Chondrocyte (in vitro differentiated cells): ENCODE results near the gene AP1S1. TPM values are rescaled to one million over a fixed set of nuclear protein-coding genes. Genes with fewer than 3 reads are reported as not detected.

Experiments
- DNase-seq: peaks from one replicate; pipeline ENCODE4 v3.0.0; 2021; ENCODE audit warnings: mixed read lengths, low spot score
- H3K27ac Mint-ChIP-seq: one replicate; pipeline ENCODE4 v1.8.0; 2021; ENCODE audit warnings: mild to moderate bottlenecking, moderate library complexity, mixed read lengths; ENCODE audit not compliant: unreplicated experiment
- H3K27me3 Mint-ChIP-seq: 2 replicates; pipeline ENCODE4 v1.8.0; 2021; ENCODE audit warnings: low read depth, mixed read lengths
- H3K36me3 Mint-ChIP-seq: 2 replicates; pipeline ENCODE4 v1.8.0; 2021; ENCODE audit warnings: low read depth, mixed read lengths
- H3K4me1 Mint-ChIP-seq: 2 replicates; pipeline ENCODE4 v1.8.0; 2021; ENCODE audit warnings: low read depth, mild to moderate bottlenecking, mixed read lengths
- H3K4me3 Mint-ChIP-seq: one replicate; pipeline ENCODE4 v1.8.0; 2021; ENCODE audit warnings: mild to moderate bottlenecking, moderate library complexity, mixed read lengths; ENCODE audit not compliant: unreplicated experiment
- H3K9me3 Mint-ChIP-seq: 2 replicates; pipeline ENCODE4 v1.8.0; 2021; ENCODE audit warnings: low read depth, mixed read lengths
- total RNA-seq: library from RNA; stranded (reverse); gene quantifications from 3 replicates; pipeline ENCODE4 v1.2.1, GENCODE V29; 2021
- TF ChIP-seq, protein P1 (sequence below): fragments of 200-600 bp; sonication (generic); IDR thresholded peaks from 2 replicates; pipeline ENCODE4 v1.5.0; 2021; ENCODE audit warnings: antibody characterized with exemption, mild to moderate bottlenecking, moderate library complexity

AP1S1 gene
- total RNA-seq, 1 donor from 2014 or later = 60.4 TPM

DNA sequence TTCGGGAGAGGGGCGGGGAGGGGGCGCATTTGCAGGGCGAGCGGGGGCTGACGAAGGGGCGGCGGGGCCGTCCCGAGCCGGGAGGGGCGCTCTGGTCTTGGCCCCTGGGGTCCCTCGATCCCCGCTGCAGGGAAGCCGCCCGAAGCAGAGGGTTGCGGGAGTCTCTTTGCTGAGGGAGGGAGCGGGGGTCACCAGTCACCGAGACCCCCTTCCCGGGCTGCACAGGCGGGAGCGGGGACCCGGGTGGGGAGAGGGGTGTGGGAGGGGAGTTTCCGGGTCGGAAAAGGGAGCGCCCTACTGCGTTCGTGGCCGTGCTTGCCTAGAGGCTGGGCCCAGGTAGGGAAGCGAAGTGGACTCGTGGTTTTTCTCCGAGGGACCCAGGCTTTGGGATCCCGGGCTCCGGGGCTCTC is 422 bp downstream of the AP1S1 start:
- H3K27me3 Mint-ChIP-seq = no peaks in the 10 kb centered on the region

DNA sequence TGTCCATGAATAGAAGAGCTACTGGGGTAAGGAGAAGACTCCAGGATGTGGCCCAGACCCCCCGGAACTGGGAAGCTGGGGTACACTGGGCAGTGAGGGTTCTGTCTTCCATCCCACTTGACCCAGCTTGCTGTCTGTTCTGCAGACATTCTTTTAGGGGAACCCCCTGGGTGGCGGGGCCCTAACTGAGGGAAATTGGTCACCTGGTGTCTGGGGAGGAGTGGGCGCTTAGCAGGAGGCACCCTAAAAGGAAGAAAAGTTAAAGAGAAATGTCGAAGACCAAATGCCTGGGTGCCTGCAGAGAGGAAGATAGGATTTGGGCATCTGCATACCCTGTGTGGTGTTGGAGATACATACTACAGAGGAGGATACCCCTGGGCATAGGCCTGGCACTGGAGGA is 1.0 kb downstream of the AP1S1 start:
- Mint-ChIP-seq H3K4me1 (peaks cover 13% of the 10 kb centered on the region), H3K27me3 (no peaks in the 10 kb centered on the region), H3K36me3 (peaks cover 18% of the 10 kb centered on the region), H3K9me3 (no peaks in the 10 kb centered on the region), H3K27ac (no peak overlapping the region), H3K4me3 (peak overlapping the region; percentile 80)
- TF ChIP-seq, protein P1, sequence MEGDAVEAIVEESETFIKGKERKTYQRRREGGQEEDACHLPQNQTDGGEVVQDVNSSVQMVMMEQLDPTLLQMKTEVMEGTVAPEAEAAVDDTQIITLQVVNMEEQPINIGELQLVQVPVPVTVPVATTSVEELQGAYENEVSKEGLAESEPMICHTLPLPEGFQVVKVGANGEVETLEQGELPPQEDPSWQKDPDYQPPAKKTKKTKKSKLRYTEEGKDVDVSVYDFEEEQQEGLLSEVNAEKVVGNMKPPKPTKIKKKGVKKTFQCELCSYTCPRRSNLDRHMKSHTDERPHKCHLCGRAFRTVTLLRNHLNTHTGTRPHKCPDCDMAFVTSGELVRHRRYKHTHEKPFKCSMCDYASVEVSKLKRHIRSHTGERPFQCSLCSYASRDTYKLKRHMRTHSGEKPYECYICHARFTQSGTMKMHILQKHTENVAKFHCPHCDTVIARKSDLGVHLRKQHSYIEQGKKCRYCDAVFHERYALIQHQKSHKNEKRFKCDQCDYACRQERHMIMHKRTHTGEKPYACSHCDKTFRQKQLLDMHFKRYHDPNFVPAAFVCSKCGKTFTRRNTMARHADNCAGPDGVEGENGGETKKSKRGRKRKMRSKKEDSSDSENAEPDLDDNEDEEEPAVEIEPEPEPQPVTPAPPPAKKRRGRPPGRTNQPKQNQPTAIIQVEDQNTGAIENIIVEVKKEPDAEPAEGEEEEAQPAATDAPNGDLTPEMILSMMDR = no peak
- no peak for DNase-seq

More for the DNA sequence above, 422 bp downstream of the AP1S1 start:
- Mint-ChIP-seq H3K27ac (no peak overlapping the region), H3K9me3 (no peaks in the 10 kb centered on the region), H3K4me3 (peak overlapping the region; percentile 80), H3K4me1 (peaks cover 13% of the 10 kb centered on the region), H3K36me3 (peaks cover 14% of the 10 kb centered on the region)
- TF ChIP-seq, protein P1 = no peak
- no peak for DNase-seq

DNA sequence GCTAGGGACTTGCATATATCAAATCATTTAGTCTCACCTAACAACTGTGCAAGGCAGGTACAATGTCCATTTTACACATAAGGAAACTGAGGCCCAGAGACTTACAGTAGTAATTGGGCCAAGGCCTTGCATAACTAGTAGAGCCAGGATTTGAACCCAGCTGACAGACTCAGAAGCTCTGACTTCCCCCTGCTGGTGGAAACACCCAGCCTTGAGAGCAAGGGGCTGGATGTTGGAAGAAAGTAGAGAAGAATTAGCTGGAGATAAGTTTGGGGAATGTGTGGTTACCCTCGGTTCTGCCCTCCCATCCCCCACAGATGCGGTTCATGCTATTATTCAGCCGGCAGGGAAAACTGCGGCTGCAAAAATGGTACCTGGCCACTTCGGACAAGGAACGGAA is 2.0 kb downstream of the AP1S1 start:
- H3K4me3 Mint-ChIP-seq = no peak overlapping the region
- no peaks in the 10 kb centered on the region for H3K27me3 Mint-ChIP-seq
- peaks cover 18% of the 10 kb centered on the region for H3K36me3 Mint-ChIP-seq
- no peak overlapping the region for H3K27ac Mint-ChIP-seq
- H3K4me1 Mint-ChIP-seq = peaks cover 13% of the 10 kb centered on the region
- no peaks in the 10 kb centered on the region for H3K9me3 Mint-ChIP-seq
- no peak for DNase-seq
- TF ChIP-seq, protein P1 = peak; percentile 43

DNA sequence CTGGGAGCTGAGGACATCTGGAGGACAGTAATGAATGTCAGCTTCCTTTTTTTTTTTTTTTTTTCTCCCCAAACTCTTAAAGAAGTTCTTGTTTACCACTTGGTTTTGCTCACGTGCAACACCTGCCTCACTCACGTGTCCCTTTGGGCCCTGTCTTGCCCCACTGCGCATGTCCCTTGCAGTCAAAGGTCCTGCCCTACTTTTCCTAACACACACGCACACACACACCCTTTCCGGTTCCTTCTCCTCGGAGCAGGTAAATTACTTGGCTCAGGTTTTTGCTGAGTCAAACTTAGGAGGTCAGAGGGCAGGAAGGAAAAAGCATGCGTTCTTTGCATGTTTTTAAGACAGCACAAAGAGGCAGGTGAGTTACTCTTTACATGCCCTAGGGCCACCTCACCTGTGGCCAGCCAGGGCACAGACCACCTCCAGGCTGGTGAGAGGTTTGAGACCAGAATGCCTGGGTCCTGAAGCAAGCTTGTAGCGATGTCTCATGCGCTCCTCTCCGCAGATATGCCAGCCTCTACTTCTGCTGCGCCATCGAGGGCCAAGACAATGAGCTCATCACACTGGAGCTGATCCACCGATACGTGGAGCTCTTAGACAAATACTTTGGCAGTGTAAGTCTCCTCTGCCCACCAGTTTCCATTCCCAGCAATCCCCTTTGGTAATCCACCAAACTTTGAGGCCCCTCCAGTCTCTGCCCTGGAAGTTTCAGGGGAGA is 2.8 kb downstream of the AP1S1 start:
- peaks cover 18% of the 10 kb centered on the region for H3K36me3 Mint-ChIP-seq
- H3K9me3 Mint-ChIP-seq = no peaks in the 10 kb centered on the region
- DNase-seq = no peak
- no peak overlapping the region for H3K27ac Mint-ChIP-seq
- TF ChIP-seq, protein P1 = no peak
- no peaks in the 10 kb centered on the region for H3K27me3 Mint-ChIP-seq
- peaks cover 13% of the 10 kb centered on the region for H3K4me1 Mint-ChIP-seq
- H3K4me3 Mint-ChIP-seq = no peak overlapping the region

DNA sequence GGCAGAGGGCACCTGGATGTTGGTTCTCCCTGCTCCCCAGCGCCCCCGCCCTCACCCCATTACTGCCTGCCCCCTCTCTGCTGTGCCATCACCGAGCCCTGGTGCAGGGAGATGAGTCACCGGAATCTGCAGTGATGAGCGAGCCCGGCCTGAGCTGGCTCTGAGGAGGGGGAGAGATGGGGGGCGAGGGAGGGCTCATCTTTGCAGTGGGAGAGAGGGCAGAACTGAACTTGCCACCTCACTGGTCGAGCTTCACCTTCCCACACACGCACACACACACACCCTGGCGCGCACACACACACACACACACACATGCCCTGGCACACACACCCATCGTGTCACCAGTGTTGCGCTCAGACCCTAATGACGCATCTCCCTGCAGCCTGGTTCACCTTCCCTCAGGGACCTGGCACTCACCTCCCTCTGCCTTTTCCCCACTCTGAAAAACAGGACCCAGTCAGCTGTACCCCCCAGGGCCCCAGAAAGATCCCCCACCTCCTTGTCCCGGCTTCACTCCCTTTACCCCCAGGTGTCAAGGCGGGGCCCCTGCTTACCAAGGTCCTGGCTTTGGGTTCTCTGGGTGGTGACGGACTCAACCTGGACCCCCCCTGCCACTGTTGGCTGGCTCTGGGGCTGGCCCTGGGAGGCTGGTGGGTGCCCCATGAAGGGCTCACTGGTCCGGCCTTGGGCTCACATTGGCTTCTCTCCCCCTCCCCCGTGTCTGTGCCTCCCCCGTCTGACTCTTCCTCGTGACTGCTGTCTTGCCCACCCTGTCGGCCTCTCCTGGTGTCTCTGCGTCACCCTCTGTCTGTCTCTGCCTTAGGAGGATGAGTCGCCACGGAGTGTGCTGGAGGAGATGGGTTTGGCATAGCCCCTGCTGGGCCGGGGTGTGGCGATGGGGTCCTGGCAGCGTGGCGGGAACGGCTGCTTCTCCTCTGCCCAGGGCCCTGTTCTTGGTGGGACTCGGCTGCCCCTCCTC is 5.7 kb downstream of the AP1S1 start:
- no peak overlapping the region for H3K27ac Mint-ChIP-seq

More for the DNA sequence above, 5.7 kb downstream of the AP1S1 start:
- TF ChIP-seq, protein P1 = no peak
- DNase-seq = no peak
- Mint-ChIP-seq H3K9me3 (no peaks in the 10 kb centered on the region), H3K4me1 (peaks cover 25% of the 10 kb centered on the region), H3K36me3 (peaks cover 18% of the 10 kb centered on the region), H3K4me3 (no peak overlapping the region), H3K27me3 (no peaks in the 10 kb centered on the region)
